ENCODE results near the gene NDUFB7.
A peak's percentile ranks its signal among the peaks of the same experiment; 100 is the strongest.
"Not testable (repeated sequence)": the region's sequence is repeated elsewhere in the genome, so short reads cannot be mapped to it uniquely, and the experiment has no call there.

The NDUFB7 gene

DNA sequence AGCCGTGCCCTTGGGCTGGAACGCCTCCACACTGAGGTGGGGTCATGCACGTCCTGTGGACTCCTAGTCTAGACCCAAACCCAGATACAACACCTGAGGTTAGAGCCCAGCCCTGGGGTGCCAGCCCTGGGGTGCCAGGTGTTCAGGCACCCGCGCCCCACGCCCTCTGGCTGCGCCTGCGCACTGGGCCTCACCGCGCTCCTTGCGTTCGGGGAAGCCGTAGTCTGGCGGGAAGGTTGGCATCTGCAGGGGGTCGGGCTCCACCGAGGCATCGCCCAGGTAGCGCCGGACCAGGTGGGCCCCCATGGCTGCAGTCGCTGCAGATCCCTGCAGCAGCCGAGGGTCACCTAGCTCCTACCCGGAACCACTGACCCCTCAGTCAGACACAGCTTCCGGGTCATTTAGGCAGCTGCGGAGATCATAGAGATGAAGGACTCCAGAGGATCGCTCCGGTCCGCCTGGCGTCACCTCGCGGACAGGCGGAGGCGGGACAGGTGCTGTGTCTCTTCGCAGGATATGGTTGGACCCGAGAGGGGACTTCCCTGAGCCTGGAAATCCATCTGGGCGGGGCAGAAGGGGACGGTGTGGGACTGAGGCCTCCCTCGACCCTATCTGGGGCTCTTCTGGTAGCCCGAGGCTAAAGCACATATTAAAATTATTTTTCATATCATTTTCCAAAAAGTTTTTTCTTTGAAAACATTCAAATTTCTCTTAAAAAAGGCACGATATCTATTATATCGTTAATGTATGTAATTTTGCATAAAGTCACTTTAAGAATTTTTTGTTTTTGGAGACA, at the start of gene NDUFB7:
Gene NDUFB7 (minus strand): TSS at position 372 of the 796 bp plus-strand sequence. CDS start 66 bp downstream, at position 306.
- DNase-seq = peak; percentile 93

DNA sequence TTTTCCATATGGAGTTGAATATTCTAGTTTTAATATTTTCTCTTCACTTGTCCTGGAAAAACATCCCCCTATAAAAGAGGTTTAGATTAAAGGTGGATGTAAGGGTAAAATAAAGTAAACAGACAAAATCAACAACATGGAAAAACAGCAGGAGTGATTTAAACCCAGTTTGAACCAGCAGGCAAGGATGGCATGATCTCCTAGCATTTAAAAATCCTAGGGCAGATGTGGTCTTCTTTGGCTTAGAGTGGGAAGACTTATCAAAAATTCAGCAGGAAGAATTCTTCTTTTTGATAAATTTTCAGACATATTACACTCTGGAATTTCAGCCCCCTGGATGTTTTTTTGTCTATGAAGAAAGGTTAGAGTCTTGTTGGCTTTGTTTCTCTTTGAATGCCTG, 47.5 kb upstream of the NDUFB7 start:
- no peak for DNase-seq

DNA sequence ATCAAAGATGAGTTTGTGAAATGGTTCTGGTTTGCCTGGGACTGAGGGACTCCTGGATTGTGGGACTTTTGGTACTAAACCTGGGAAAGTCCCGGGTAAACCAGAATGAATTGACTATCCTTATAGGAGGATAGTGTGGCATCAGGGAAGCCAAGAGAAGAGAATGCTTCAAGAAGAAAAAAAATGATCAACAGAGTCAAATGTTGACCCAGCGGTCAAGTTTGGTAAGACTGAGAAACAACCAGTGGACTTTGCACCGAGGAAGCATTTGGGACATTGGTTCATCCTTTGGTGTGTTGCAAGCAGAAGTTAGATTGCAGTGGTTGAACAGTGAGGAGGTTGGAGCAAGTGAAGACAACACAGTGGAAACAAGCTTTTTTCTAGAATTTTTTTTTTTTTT, 44.5 kb upstream of the NDUFB7 start:
- no peak for DNase-seq

DNA sequence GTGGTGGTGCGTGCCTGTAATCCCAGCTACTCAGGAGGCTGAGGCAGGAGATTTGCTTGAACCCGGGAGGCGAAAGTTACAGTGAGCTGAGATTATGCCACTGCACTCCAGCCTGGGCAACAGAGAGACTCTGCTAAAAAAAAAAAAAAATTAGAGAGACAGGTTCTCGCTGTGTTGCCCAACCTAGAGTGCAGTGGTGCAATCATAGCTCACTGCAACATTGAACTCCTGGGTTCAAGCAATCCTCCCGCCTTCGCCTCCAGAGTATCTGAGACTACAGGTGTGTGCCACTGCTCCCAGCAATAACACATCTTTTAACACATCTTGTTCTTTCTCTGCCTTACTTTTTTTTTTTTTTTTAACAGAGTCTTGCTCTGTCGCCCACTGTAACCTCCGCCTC, 43.8 kb upstream of the NDUFB7 start:
- DNase-seq = no peak

DNA sequence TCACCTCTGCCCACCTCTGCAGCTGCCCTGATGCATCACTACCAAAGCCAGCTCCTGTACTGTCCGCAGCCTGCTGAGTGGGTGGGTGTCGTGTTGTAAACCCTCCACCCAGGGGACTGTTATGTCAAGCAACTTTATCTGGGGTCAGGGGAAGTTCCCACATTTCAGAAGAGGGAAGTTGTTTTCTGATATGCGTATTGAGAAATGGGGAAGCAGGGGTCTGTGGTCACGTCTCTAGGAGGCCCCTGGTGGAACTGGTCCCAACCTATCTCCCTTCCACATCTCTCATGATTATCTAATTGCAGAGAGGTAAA, 42.2 kb upstream of the NDUFB7 start:
- DNase-seq = no peak

DNA sequence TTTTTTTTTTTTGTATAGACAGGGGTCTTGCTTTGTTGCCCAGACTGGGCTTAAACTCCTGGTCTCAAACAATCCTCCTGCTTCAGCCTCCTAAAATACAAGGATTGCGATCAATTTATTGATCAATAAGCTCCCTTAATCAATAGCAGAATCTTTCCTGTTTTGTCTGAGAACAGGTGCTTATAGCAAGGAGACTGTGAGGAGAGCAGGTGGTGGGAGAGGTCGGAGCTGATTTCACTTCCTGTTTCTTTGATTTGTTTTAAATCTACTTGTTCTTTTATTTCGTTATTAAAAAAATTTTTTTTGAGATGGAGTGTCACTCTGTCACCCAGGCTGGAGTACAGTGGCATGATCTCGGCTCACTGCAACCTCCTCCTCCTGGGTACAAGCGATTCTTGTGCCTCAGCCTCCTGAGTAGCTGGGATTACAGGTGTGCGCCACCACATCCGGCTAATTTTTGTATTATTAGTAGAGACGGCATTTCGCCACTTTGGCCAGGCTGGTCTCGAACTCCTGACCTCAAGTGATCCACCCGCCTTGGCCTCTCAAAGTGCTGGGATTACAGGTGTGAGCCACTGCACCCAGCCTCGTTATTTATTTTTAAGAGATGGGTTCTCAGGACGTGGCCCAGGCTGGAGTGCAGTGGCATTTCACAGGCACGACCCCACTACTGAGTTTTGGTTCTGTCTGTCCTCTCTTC, 41.7 kb upstream of the NDUFB7 start:
- not testable (repeated sequence) for DNase-seq

DNA sequence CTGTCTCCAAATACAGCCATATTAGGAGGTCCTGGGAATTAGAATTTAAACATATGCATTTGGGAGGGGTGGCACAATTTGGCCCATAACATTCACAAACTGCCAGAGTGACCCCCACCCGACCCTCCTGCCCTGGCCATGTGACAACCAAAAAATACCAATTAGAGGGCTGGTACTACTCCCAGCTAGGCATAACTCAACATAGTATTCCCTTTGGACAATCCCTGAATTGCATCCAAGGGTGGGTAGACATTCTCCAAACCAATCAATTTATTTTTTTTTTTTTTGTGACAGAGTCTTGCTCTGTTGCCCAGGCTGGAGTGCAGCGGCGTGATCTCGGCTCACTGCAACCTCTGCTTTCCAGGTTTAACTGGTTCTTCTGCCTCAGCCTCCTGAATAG, 40.8 kb upstream of the NDUFB7 start:
- DNase-seq = no peak

DNA sequence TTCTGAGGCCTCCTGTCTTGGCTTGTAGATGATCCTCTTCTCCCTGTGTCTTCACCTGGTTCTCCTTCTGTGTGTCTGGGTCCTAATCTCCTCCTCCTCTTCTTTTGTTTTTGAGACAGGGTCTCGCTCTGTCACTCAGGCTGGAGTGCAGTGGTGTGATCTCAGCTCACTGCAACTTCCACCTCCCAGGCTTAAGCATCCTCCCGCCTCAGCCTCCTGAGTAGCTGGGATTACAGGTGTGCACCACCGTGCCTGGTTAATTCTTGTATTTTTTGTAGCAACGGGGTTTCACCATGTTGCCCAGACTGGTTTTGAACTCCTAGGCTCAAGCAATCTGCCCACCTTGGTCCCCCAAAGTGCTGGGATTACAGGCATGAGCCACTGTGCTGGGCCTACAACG, 40.4 kb upstream of the NDUFB7 start:
- not testable (repeated sequence) for DNase-seq

DNA sequence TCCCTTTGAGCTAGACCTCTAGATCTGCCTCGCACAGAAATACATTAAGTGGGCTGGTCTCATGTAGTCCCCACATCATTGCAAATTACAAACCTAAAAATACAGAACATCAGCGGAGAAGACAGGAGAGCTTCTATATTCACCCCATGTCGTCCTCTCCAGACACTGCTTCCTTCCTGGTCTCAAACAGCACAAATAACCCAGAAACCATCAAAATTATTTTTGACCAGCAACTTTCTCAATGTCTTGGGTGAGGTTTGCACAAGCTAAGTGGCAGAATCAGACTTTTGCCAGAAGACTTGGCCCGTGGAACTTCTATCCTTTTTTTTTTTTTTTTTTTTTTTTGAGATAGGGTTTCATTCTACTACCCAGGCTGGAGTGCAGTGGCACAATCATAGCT, 39.2 kb upstream of the NDUFB7 start:
- DNase-seq = no peak

DNA sequence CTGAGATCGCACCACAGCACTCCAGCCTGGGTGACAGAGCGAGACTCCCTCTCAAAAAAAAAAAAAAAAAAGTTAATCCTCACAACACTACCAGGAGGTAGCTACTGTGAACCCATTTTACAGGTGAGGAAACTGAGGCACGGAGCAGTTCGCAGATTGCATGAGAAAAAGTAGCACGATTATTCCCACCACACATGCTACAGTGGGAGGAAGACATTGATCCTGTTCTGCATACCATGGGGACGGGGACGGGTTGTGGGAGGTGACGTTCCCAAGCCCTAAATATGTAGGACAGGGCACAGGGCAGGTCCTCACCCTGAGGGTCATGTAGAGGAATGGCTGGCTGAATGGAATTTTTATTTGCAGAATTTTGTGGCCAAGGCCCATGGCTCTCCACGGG, 34.8 kb upstream of the NDUFB7 start:
- no peak for DNase-seq

DNA sequence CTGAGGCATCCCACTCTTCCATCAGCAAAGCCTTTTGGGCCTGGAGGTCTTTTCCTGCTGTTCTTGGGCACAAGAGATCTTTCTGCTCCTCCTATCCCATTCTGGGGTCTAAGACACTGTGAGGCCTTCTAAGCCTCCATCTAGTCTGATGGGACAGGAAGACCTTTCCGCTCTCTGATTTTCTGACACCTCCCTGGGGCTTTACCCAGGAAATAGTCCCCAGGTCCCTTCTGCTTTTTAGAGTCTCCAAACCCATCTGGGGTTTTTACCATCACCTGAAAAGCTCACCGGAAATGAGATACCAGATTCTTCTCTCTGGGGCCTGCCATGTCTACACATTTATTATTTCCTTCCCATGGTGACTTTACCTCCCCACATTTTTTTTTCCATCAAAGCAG, 32.1 kb upstream of the NDUFB7 start:
- DNase-seq = no peak

DNA sequence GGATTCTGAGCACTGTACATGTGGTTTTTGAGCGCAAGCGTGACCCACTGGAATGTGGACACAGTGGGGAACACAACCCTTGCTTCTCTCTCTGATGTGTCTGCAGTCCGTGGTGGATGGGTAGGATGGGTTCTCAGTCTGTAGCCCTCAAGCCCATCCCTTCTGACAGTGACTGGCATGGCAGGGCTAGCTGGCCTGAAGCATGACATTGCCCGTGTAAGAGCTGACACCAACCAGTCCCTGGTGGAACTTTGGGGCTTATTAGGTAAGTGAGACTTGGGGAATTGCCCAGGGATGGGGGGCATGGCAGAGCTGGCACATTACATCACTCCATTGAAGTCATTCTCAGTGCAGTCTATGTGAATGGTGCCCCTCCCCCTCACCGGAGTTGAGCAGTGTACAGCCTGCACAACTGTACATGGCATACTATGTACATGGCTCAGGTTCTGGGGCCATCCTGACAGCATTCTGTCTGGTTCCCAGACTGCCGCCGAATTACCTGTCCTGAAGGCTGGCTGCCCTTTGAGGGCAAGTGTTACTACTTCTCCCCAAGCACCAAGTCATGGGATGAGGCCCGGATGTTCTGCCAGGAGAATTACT, 27.8 kb upstream of the NDUFB7 start:
- no peak for DNase-seq

DNA sequence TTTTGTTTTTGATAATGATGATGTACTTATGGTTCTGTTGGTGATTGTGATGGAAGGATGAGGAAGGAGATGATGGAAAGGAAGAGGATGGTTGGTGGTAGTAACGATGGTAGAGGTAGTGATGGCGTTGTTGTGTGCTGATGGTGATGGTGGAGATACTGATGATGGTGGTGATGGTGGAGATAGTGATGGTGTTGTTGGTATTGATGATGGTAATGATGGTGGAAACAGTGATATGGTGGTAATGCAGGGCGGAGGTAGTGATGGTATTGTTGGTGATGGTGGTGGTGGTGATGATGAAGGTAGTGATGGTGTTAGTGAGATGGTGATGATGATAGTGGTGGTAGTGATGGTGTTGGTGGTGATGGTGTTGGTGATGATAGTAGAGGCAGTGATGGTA, 23.7 kb upstream of the NDUFB7 start:
- no peak for DNase-seq

DNA sequence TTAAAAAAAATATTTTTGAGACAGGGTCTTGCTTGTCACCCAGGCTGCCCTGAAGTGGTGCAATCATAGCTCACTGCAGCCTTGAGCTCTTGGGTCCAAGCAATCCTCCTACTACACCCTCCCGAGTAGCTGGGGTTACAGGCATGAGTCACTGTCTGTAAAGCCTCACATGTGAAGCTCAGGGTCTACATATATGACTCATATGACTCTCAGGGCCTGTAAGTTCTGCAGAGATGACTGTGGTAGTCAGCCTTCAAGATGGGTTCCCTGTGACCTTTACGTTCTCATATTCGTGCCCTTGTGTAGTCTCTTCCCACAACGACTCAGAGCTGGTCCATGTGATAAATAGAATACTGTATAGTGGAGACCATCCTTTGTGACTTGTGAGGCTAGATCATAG, 17.6 kb upstream of the NDUFB7 start:
- DNase-seq = not testable (repeated sequence)

DNA sequence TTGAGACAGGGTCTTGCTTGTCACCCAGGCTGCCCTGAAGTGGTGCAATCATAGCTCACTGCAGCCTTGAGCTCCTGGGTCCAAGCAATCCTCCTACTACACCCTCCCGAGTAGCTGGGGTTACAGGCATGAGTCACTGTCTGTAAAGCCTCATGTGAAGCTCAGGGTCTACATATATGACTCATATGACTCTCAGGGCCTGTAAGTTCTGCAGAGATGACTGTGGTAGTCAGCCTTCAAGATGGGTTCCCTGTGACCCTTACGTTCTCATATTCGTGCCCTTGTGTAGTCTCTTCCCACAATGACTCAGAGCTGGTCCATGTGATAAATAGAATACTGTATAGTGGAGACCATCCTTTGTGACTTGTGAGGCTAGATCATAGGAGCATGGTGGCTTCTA, 13.3 kb upstream of the NDUFB7 start:
- not testable (repeated sequence) for DNase-seq

DNA sequence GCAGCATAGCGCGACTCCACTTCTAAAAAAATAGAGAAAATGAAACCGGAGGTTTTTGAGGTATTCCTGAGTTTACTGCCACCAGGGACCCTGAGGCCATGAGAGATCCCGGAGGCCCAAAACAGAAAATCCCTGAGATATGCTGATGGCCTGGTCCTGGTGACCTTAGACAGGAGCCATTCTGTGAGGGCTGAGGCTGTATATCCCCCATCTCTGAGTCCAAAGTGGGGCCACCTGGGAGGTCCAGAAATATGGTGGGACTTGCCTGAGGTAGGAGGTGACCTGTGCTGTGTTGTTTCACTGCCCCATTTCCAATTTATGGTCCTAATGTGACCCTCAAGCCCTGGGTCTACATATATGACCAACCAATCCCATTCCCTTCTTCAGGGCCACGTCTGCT, 12.5 kb upstream of the NDUFB7 start:
- DNase-seq = not testable (repeated sequence)

DNA sequence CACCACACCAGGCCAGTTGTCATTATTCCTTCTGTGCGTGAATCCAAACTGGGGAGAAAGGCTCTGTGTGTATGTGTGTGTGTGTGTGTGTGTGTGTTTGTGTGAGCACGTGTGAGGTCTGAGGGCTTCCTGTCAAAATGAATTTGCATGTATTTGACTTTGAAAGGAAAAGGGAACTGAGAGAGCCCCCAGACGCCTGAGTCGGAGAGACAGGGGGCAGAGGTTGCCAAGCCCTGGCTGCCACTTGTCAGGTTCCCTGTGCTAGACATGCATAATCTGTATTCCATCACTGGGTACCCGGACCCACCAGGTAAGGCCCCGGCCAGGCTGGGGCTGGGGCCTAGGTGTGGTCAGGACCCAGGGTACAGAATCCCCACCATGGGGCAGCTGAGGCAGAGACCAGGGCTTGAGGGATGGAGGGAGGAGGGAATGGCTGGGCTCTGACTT, 11.1 kb upstream of the NDUFB7 start, which contains the start of gene CLEC17A:
Gene CLEC17A (plus strand): TSS at position 191 of the 447 bp plus-strand sequence. CDS start 77 bp downstream, at position 268.
- DNase-seq = no peak

DNA sequence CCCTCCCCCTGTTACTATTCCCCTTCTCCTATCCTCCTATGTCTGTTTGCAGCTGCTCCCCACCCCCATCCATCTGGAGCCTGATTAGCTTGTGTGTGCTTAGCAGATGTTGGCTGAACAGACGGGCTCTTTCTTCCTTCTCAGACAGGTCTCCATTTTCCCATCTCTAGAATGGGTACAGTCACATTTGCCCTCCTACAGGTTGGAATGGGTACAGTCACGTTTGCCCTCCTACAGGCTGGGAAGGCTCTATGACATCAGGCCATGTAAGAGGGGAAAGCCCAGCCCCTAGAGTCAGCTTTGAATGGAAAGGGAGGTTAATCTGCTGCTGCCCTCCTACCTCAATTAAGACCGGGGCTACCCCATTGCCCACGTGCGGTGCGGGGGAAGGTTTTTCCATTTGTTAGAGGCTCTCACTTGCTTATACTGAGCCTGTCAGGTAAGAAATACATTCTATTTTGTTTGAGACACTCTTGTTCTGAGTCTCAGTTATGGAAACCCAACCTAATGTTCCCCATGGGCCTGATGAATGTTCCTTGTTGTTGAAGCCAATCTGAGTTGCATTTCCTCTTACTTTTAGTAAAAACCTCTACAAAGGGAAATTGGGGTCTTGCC, 8.9 kb upstream of the NDUFB7 start:
- no peak for DNase-seq

DNA sequence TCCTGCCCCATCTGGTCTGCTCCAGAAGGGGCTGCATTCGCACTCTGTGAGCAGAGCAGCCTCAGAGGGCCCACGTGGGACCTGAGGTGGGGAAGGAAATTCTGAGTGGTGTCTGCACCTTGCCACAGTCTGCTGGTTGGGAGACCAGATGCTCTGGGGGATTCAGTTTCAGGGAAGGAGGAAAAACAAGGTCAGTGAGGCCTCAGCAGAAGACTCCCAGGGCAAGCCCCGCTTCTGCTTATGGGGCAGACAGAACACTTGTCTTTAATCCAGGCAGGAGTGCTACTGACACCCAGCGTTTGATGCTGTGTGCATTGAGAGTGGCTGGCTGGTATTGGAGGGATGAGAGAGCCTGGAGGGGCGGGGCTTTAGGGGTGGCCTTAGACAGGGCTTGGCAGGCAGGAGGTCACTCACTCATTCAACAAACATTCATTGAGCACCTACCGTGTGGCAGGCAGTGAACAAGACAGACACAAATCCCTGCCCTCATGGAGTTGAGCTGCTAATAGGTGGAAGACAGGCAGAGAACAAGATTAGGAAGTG, 6.1 kb upstream of the NDUFB7 start:
- no peak for DNase-seq

DNA sequence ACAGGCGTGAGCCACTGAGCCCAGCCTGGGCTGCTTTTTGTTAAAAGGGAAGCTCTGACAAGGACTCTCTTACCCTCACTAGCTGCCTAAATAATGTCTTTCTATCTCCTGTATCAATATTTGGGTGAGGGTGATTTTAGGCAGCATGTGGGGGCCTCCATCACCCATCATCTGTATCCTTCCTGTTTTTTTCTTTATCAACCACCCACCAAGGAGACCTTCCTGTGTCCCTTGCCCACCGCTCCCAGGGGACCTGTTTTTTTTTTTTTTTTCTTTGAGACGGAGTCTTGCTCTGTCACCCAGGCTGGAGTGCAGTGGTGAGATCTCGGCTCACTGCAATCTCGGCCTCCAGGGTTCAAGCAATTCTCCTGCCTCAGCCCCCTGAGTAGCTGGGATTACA, 5.4 kb upstream of the NDUFB7 start:
- DNase-seq = no peak

DNA sequence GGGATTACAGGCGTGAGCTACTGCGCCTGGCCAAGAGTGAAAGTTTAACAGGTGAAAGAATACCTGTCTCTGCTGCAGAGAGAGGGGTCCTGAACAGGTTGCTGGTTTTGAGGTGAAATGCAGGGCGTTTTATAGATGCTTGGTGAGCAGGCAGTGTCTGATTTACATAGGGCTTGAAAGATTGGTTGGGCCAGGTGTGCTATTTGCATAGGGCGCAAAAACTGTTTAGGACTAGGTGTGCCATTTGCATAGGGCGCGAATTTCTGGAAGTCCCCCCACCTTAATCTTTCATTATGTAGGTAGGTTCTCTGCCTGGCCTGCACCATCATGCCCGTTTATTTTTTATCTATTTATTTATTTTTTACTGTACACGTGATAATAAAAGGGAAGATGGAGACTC, 4.5 kb upstream of the NDUFB7 start:
- DNase-seq = no peak

DNA sequence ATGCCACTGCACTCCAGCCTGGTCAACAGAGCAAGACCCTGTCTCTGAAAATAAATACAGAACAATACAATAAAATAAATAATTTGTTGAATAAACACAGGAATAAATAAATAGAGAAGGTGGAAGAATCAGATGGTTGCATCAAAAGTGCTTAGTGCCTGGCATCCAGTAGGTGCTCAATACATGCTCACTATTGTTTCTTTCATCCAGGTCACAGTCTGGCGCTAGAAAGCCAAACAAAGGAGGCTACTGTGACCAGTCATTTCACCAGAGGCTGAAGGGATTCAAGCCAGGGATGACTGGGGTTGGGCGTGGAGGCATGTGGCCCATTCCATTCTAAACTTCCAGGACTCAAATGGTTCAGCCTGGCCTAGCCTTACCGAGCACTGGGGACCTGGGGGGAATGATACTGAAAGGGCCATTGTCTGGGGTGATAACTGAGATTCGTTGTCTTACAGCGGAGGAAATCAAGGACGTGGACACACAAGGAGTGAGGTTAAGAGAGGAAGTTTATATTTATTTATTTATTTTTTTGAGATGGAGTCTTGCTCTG, 3.6 kb upstream of the NDUFB7 start:
- no peak for DNase-seq
